GM12878 (cell line): ENCODE measurements around the gene PRPF6.
A peak's percentile ranks its signal among the peaks of the same experiment; 100 is the strongest.

Experiments
- CHD2 ChIP-seq: IDR thresholded peaks from 2 replicates; pipeline ENCODE4 v1.6.1; 2011; ENCODE audit warnings: low read depth, low read length, improper control_type of control experiment, borderline replicate concordance
- E4F1 ChIP-seq: fragments of 450-650 bp; IDR thresholded peaks from 2 replicates; pipeline ENCODE4 v1.6.1; 2018; ENCODE audit warnings: borderline replicate concordance, mild to moderate bottlenecking; ENCODE audit not compliant: partially characterized antibody
- EZH2 ChIP-seq: IDR thresholded peaks from 2 replicates; pipeline ENCODE4 v1.6.1; 2012; ENCODE audit warnings: low read depth, mild to moderate bottlenecking, control low read depth, inconsistent platforms, low read length, borderline replicate concordance; ENCODE audit not compliant: control insufficient read depth
- FOXM1 ChIP-seq: IDR thresholded peaks from 2 replicates; pipeline ENCODE4 v1.6.1; 2012; ENCODE audit warnings: low read depth, mild to moderate bottlenecking, inconsistent platforms, low read length, moderate library complexity
- JUNB ChIP-seq: IDR thresholded peaks from 2 replicates; pipeline ENCODE4 v1.6.1; 2016; ENCODE audit warnings: antibody characterized with exemption, mild to moderate bottlenecking
- KDM1A ChIP-seq: fragments of 200-600 bp; sonication (generic); IDR thresholded peaks from 2 replicates; pipeline ENCODE4 v1.6.1; 2016; ENCODE audit warnings: borderline replicate concordance
- POLR2A ChIP-seq: IDR thresholded peaks from 2 replicates; pipeline ENCODE4 v1.6.1; 2011; ENCODE audit warnings: low read depth, mild to moderate bottlenecking, low read length
- SPI1 ChIP-seq: IDR thresholded peaks from 2 replicates; pipeline ENCODE4 v1.6.1; 2011; ENCODE audit warnings: low read depth, mild to moderate bottlenecking, low read length, moderate library complexity, borderline replicate concordance; ENCODE audit not compliant: insufficient read depth
- TARDBP ChIP-seq: IDR thresholded peaks from 2 replicates; pipeline ENCODE4 v1.6.1; 2016; ENCODE audit warnings: borderline replicate concordance
- ZNF274 ChIP-seq: IDR thresholded peaks from one replicate; pipeline ENCODE4 v1.8.0; 2011; ENCODE audit not compliant: insufficient read length, insufficient read depth
- TF ChIP-seq, protein P1 (sequence below), 3 experiments: IDR thresholded peaks in 2 of 3; conservative IDR thresholded peaks in 1 of 3; 2 replicates each; pipeline ENCODE4 v1.5.1; 2011; ENCODE audit warnings: low read depth in 3 of 3, low read length in 3 of 3, mild to moderate bottlenecking in 3 of 3, control low read depth in 2 of 3, moderate library complexity in 2 of 3, inconsistent platforms in 1 of 3, mixed read lengths in 1 of 3; ENCODE audit not compliant: control insufficient read depth in 2 of 3, insufficient read depth in 1 of 3; ENCODE audit errors: extremely low read depth in 1 of 3

- no peak for TF ChIP-seq KDM1A
- TF ChIP-seq, protein P1, sequence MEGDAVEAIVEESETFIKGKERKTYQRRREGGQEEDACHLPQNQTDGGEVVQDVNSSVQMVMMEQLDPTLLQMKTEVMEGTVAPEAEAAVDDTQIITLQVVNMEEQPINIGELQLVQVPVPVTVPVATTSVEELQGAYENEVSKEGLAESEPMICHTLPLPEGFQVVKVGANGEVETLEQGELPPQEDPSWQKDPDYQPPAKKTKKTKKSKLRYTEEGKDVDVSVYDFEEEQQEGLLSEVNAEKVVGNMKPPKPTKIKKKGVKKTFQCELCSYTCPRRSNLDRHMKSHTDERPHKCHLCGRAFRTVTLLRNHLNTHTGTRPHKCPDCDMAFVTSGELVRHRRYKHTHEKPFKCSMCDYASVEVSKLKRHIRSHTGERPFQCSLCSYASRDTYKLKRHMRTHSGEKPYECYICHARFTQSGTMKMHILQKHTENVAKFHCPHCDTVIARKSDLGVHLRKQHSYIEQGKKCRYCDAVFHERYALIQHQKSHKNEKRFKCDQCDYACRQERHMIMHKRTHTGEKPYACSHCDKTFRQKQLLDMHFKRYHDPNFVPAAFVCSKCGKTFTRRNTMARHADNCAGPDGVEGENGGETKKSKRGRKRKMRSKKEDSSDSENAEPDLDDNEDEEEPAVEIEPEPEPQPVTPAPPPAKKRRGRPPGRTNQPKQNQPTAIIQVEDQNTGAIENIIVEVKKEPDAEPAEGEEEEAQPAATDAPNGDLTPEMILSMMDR (IDR thresholded peaks at IDR 0.05 in 2 of 3, conservative IDR thresholded peaks at IDR 0.05 in 1 of 3; ENCODE audit: control insufficient read depth in 2 of 3, extremely low read depth in 1 of 3, insufficient read depth in 1 of 3, low read depth in 3 of 3, low read length in 3 of 3): peak; percentile 32 to 59 (median 54)
- TF ChIP-seq SPI1: no peak
- TF ChIP-seq TARDBP: no peak
- TF ChIP-seq E4F1: no peak
- no peak for TF ChIP-seq FOXM1
- no peak for TF ChIP-seq JUNB
- no peak for TF ChIP-seq CHD2
- TF ChIP-seq ZNF274: no peak
- no peak for TF ChIP-seq EZH2
- no peak for TF ChIP-seq POLR2A
These were observed 25.6 kb upstream of the PRPF6 start for GRCh38 chr20:63955281-63955826.
